Measurements from ENCODE around the gene CABLES2.

DNA sequence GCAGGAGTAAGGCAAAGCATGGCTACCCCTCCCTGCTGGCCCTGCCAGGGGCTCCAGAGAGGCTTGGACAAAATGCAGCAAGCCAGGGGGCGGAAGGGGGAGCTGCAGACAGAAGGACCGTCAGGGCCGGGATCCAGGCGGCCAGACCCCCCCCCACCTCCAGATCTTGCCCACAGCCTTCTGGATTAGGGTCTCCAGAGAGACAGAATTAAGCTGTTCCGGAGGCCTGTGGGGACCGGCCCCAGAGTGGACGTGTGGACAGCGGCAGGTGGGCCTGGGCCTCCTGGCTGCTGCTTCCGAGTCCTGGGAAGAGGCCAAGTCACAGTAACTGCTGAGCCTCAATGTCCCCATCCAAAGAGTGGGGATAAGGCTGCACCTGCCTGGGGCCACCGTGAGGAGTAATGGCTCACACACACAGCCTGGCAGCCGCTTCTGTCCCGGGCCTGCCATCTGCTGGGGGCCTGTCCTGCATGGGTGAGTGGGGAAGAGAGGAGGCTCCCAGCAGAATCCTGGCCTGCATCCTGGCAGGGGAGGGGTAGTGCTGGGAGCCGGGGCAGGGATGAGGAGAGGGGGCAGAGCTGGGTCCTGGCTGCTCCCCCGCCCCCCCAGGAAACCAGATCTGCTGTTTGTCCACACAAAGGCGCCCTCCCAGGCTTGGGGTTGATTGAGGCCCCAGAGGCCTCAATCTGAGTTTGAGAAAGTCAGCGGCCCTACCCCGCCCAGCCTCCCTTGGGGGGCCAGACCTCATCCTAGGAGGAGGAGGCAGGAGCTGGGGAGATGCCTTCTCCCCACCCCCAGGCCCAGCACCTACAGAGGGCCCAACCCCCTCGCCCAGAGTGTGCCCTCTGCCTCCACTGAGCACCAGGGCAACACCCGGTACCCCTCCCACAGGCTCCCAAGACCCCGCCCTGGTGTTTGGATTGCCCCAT is 43.8 kb downstream of the CABLES2 start:
- TF ChIP-seq, protein P1, sequence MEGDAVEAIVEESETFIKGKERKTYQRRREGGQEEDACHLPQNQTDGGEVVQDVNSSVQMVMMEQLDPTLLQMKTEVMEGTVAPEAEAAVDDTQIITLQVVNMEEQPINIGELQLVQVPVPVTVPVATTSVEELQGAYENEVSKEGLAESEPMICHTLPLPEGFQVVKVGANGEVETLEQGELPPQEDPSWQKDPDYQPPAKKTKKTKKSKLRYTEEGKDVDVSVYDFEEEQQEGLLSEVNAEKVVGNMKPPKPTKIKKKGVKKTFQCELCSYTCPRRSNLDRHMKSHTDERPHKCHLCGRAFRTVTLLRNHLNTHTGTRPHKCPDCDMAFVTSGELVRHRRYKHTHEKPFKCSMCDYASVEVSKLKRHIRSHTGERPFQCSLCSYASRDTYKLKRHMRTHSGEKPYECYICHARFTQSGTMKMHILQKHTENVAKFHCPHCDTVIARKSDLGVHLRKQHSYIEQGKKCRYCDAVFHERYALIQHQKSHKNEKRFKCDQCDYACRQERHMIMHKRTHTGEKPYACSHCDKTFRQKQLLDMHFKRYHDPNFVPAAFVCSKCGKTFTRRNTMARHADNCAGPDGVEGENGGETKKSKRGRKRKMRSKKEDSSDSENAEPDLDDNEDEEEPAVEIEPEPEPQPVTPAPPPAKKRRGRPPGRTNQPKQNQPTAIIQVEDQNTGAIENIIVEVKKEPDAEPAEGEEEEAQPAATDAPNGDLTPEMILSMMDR (IDR thresholded peaks at IDR 0.05; ENCODE audit: low read depth, low read length) = peak; percentile 45
- TF ChIP-seq EZH2phosphoT487 (IDR thresholded peaks at IDR 0.05; ENCODE audit: low read depth) = no peak
